NCI-H2081 treated with DMSO at 0.1 percent for 48 hours (cell line): ENCODE measurements around the gene ARSD.
"Not testable (repeated sequence)": the region's sequence is repeated elsewhere in the genome, so short reads cannot be mapped to it uniquely, and the experiment has no call there.

Source experiments
- DNase-seq: peaks from one replicate; lab custom pipeline; 2025; lab: John Stamatoyannopoulos, UW

Gene ARSD, protein sequence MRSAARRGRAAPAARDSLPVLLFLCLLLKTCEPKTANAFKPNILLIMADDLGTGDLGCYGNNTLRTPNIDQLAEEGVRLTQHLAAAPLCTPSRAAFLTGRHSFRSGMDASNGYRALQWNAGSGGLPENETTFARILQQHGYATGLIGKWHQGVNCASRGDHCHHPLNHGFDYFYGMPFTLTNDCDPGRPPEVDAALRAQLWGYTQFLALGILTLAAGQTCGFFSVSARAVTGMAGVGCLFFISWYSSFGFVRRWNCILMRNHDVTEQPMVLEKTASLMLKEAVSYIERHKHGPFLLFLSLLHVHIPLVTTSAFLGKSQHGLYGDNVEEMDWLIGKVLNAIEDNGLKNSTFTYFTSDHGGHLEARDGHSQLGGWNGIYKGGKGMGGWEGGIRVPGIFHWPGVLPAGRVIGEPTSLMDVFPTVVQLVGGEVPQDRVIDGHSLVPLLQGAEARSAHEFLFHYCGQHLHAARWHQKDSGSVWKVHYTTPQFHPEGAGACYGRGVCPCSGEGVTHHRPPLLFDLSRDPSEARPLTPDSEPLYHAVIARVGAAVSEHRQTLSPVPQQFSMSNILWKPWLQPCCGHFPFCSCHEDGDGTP

DNA sequence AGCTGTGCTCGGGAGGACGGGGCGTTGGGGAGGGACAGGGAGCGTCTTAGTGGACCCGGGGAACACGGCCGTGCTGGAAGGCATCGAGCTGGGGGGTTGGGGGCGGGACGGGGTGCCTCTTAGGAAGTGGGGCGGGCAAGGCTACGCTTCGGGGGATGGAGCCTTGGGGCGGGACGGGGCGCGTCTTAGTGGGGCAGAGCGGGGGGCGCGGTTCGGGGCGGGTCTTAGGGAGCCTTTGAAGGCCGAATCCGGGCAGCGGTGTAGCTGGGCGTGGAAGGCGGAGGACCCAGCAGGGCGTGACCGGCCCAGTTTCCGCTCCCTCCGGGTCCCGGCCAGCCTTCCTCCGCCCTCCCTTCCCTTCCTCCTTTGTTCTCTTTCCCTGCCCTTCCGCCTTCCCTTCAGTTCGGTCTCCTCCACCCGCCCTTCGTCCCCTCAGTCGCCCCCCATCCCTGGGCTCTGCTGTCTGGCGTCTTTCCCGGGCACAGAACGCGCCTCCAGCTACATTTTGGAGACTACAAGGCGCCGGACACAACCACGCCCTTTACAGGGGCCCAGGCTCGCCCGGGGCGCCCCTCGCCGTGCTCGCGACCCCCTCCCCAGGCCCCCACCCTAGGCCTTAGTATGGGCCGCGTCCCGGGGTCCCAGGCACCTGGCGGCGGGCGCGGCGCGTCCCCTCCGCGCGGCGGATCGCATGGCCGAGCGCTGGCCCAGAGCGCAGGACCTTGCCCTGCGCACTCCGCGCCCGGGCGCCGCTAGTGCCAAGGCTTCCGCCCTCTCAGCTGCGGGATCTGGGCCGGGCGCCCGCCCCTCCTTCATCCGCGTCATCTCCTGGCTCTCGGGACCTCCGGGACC is at the start of gene ARSD:
Gene ARSD, minus strand, starts transcription at position 757 of the 852 bp plus-strand sequence. Its CDS starts 64 bp downstream, at position 693.
- no peak for DNase-seq

GRCh38 chrX:2978639-2979038 is 49.5 kb upstream of the ARSD start:
- DNase-seq, result not testable (repeated sequence)

- DNase-seq, result no peak
These were observed 45.8 kb upstream of the ARSD start for GRCh38 chrX:2974961-2975360.

GRCh38 chrX:2972391-2972790 is 43.3 kb upstream of the ARSD start:
- no peak for DNase-seq

GRCh38 chrX:2969021-2969420 is 39.9 kb upstream of the ARSD start:
- DNase-seq, result no peak

- DNase-seq, result no peak
These were observed 39.1 kb upstream of the ARSD start for GRCh38 chrX:2967998-2968909.

DNA sequence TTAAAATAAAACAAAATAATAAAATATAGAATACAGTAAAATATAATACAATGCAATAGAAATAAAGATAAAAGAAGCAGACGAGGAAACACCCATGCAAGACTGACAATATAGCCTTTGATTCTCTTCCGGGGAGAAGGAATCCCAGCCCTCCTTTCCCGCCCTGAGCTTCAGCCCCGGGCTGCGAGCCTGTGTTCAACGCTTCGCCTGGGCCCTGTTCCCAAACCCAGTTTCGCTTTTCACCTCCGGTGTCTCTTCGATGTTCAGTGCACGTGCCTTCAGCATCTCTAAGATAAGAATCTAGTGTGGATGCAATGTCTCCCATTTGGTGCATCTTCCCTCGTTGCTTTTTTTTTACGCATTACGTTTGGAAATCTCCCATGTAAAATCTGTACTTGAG is 38.4 kb upstream of the ARSD start:
- DNase-seq, result no peak

DNA sequence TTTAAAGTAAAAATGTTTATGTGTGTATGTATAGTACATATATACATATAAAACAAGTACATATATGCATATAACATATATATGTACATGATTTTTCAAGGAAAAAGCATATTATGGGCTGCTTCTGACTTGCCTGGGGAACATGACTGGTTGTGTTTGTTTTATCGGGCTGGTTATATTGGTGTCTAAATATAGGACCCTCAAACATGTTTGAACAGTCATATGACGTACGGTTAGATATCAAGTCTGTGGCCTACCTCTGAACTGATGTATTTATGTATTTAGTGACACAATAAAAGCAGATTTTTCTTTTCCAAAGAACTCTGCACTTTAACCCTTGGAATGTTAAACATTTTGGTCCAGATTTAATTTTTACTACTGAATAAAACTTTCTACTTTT is 37.9 kb upstream of the ARSD start:
- no peak for DNase-seq

GRCh38 chrX:2965965-2966364 is 36.8 kb upstream of the ARSD start:
- no peak for DNase-seq

GRCh38 chrX:2963992-2964794 is 35.1 kb upstream of the ARSD start:
- DNase-seq, result not testable (repeated sequence)

GRCh38 chrX:2963449-2963848 is 34.3 kb upstream of the ARSD start:
- DNase-seq, result not testable (repeated sequence)

DNA sequence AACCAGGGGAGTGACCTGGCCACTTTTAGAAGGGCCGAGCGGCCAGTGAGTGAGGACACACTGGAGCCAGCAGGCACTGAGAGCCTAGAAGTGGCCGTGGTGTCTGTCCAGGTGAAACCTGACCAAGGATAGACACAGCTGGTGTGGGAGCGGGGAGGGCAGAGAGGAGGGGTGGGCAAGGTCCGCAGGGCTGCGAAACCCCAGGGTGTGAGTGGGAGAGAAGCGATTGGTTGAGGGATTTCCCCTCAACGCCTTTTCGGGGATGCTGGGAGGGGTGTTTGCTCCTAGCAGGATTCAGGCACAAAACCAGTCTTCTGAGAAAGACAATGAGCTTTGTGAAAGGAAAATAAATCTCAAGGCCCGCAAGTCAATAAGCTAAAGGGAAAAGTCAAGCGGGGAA is 33.2 kb upstream of the ARSD start:
- no peak for DNase-seq

- DNase-seq, result no peak
These were observed 31.8 kb upstream of the ARSD start for GRCh38 chrX:2960861-2961515.

DNA sequence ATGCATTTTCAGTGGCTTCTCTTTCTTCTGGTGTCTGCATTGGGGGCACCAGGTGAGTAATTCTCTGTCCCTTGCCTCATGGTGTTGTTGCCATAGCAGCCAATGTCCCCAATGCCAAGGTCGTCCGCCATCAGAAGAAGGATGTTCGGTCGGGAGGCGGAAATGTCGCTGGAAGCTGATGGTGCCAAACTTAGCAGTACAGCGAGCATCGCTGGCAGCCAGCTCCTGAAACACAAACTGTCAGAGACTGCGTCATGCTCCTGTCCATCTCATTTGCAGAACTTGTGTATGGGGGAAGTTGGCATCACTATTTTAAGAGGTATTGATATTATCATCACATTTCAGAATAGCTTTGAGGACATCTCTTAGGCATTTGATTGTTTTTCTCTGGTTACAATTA is 29.1 kb upstream of the ARSD start:
- no peak for DNase-seq

GRCh38 chrX:2955838-2956237 is 26.7 kb upstream of the ARSD start:
- DNase-seq, result no peak

DNA sequence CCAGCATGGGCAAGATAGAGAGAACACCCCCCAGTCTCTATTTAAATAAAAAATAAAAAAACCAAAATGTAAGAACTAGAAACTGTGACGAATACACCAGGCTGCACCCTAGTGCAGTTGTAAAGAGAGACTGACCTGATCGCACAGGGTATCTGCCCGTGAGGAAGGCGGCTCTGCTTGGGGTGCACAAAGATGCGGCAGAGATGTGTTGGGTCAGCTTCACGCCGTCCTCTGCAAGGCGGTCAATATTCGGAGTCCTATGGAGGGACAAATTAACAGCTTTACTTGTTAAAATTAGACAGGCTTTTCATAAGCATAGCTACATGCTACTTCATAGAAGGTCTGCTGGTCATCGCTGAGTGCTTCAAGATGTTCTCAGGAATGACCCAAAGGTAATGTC is 26.1 kb upstream of the ARSD start:
- no peak for DNase-seq

DNA sequence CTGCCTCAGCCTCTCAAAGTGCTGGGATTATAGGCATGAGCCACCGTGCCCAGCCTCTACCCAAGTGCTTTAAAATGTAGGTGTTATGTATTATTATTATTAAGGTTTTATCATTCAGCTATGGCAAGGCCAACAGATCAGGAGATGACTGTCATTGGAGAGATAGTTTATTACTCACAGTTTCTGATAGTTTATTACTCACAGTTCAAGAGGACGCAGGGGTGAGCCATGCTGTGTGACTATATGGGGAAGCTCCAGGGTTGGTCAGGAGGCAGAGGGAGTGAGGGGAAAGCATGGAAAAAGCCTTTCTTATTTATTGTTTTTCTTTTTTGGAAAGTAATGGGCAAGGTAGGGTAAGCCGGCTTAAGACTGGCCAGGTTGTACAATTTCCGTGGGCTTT is 25.4 kb upstream of the ARSD start:
- DNase-seq, result no peak

DNA sequence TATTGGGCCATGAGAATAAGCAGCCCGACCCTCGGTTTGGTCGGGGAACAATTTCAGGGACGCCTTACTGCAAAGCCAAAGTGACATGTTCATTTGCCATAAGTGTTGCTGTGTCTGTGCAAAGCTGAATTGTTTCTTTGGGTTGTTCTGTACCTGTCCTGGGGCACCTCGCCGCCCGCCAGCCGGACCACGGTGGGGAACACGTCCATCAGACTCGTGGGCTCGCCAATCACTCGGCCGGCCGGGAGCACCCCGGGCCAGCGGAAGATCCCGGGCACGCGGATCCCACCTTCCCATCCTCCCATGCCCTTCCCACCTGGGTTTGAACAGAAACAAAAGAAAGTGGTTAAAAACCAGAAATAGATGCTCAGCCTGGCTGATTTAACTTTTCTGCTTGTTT is 8.8 kb upstream of the ARSD start:
- not testable (repeated sequence) for DNase-seq

- DNase-seq, result no peak
These were observed 5.9 kb upstream of the ARSD start for GRCh38 chrX:2934715-2935710.
